ENCODE measurements around the gene ARHGDIB.

GRCh38 chr12:14892726-14893505, 68.5 kb downstream of the ARHGDIB start:
- TF ChIP-seq CTCF (IDR thresholded peaks at IDR 0.05; ENCODE audit: insufficient read depth, low read length) (no peak), POLR2AphosphoS5 (IDR thresholded peaks at IDR 0.05; ENCODE audit: low read depth) (no peak), GABPA (IDR thresholded peaks at IDR 0.05; ENCODE audit: low read depth) (no peak), REST (IDR thresholded peaks at IDR 0.05; ENCODE audit: insufficient replicate concordance, low read depth) (no peak), SPI1 (IDR thresholded peaks at IDR 0.05; ENCODE audit: borderline replicate concordance, low read depth) (no peak)
